Lower leg skin (tissue), 3 donors: ENCODE data around the gene UBQLN3.

Source experiments
- POLR2A ChIP-seq, 2 donors: fragments of 450-650 bp; IDR thresholded peaks; one replicate each; pipeline ENCODE4 v1.6.1; 2016 to 2017; ENCODE audit warnings: antibody characterized with exemption in 2 of 2, mild to moderate bottlenecking in 1 of 2, moderate library complexity in 1 of 2
- TF ChIP-seq, protein P1 (sequence below), 3 donors: fragments of 450-650 bp; IDR thresholded peaks; one replicate each; pipeline ENCODE4 v1.5.1; 2016; ENCODE audit warnings: antibody characterized with exemption in 3 of 3, mild to moderate bottlenecking in 3 of 3, moderate library complexity in 2 of 3

DNA sequence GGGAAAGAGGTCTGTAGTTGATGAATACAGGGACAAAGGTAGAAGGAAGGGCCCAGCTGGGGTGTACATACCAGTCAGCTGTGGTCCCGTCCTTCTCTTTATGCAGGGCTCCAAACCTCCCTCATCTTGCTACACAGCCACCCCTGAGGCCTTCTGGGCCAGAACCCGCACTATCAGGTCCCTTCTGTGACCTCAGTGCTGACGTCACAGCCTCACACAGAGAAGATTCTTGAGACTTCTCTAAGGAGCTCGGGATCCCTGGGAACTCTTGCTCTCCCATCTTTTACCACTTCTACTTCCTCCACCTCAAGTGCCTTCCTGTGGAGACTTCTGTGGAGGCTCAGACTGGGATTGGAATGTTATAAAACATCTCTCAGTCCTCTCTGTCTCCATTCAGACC lies at the start of gene UBQLN3:
- TF ChIP-seq, protein P1, sequence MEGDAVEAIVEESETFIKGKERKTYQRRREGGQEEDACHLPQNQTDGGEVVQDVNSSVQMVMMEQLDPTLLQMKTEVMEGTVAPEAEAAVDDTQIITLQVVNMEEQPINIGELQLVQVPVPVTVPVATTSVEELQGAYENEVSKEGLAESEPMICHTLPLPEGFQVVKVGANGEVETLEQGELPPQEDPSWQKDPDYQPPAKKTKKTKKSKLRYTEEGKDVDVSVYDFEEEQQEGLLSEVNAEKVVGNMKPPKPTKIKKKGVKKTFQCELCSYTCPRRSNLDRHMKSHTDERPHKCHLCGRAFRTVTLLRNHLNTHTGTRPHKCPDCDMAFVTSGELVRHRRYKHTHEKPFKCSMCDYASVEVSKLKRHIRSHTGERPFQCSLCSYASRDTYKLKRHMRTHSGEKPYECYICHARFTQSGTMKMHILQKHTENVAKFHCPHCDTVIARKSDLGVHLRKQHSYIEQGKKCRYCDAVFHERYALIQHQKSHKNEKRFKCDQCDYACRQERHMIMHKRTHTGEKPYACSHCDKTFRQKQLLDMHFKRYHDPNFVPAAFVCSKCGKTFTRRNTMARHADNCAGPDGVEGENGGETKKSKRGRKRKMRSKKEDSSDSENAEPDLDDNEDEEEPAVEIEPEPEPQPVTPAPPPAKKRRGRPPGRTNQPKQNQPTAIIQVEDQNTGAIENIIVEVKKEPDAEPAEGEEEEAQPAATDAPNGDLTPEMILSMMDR (IDR thresholded peaks at IDR 0.05), result no peak
- no peak for TF ChIP-seq POLR2A (IDR thresholded peaks at IDR 0.05)
